Upper lobe of left lung (tissue), 6 donors: Measurements from ENCODE around the gene MPRIP. TPM values are rescaled to one million over a fixed set of nuclear protein-coding genes. Genes with fewer than 3 reads are reported as not detected.

Source experiments
- ATAC-seq, 2 donors: fragments of 200-7000 bp; cut with Tn5 transposase; one replicate each; pipeline ENCODE4 v1.9.1; 2022; ENCODE audit warnings: mild to moderate bottlenecking in 2 of 2, moderate library complexity in 2 of 2; ENCODE audit not compliant: low FRiP score in 2 of 2
- DNase-seq, 2 donors: peaks; one replicate each; pipeline ENCODE4 v3.0.0-alpha.2; 2019 to 2020
- H3K27ac ChIP-seq, 4 donors: fragments of 200-600 bp; sonication (generic); one replicate each; pipeline ENCODE4 v1.5.1; 2016 to 2019
- H3K27me3 ChIP-seq, 4 donors: fragments of 200-600 bp; sonication (generic); one replicate each; pipeline ENCODE4 v1.5.1; 2017 to 2019
- H3K36me3 ChIP-seq, 4 donors: fragments of 200-600 bp; sonication (generic); one replicate each; pipeline ENCODE4 v1.5.1; 2016 to 2019
- H3K4me1 ChIP-seq, 4 donors: fragments of 200-600 bp; sonication (generic); one replicate each; pipeline ENCODE4 v1.5.1; 2018 to 2019
- H3K4me3 ChIP-seq, 4 donors: fragments of 200-600 bp; sonication (generic); one replicate each; pipeline ENCODE4 v1.5.1; 2017 to 2019; ENCODE audit warnings: mild to moderate bottlenecking in 2 of 4, moderate library complexity in 1 of 4
- H3K9me3 ChIP-seq, 4 donors: fragments of 200-600 bp; sonication (generic); one replicate each; pipeline ENCODE4 v1.5.1; 2018 to 2019
- CTCF ChIP-seq, 6 experiments: fragments of 450-650 bp in 4 of 6; fragments of 200-600 bp in 2 of 6; sonication (generic) in 2 of 6; IDR thresholded peaks; one replicate each; pipeline ENCODE4 v1.5.1; 2016 to 2019; ENCODE audit warnings: antibody characterized with exemption in 6 of 6
- EP300 ChIP-seq, 4 donors: sonication (generic); formaldehyde crosslinking; IDR thresholded peaks; one replicate each; pipeline ENCODE4 v1.5.1; 2017; ENCODE audit warnings: antibody characterized with exemption in 4 of 4, control low read depth in 2 of 4
- POLR2A ChIP-seq, 4 donors: fragments of 450-650 bp; IDR thresholded peaks; one replicate each; pipeline ENCODE4 v1.5.1; 2016 to 2017; ENCODE audit warnings: antibody characterized with exemption in 4 of 4, mild to moderate bottlenecking in 2 of 4
- POLR2AphosphoS5 ChIP-seq, 2 donors: sonication (generic); formaldehyde crosslinking; IDR thresholded peaks; one replicate each; pipeline ENCODE4 v1.5.1; 2017; ENCODE audit warnings: antibody characterized with exemption in 2 of 2
- WGBS, 2 donors: methylation state at CpG; one replicate each; pipeline ENCODE4 v1.1.5; 2017 to 2018; 5-methylcytosine and 5-hydroxymethylcytosine counted together
- total RNA-seq, 6 donors: library from RNA; depleted of rRNA in 4 of 6; stranded (reverse); fragments of >200 nt in 4 of 6; gene quantifications; one replicate each; pipeline versions ENCODE4 v1.1.0 to v1.2.1, GENCODE V29; 2016 to 2021
- donor health status: DM: no; HTN: no; CAD: no; lungs with moderate emphysema.
- donor health status: DM: no; HTN: yes; CAD: no; lungs with severe emphysema.

MPRIP gene
- total RNA-seq, 6 donors from 2014 or later: 201 to 380 (median 285) TPM

GRCh38 chr17:17081304-17081940 lies 39.2 kb downstream of the MPRIP start:
- no peak overlapping the region for H3K4me3 ChIP-seq
- no peak for ATAC-seq
- peaks cover 31 to 48% (median 44%) of the 10 kb centered on the region in 4 donors for H3K4me1 ChIP-seq
- TF ChIP-seq POLR2AphosphoS5 (IDR thresholded peaks at IDR 0.05) (no peak), CTCF (IDR thresholded peaks at IDR 0.05) (no peak), POLR2A (IDR thresholded peaks at IDR 0.05) (no peak), EP300 (IDR thresholded peaks at IDR 0.05) (no peak)
- H3K9me3 ChIP-seq: no peaks in the 10 kb centered on the region
- 88 to 90% methylated on average over 13 of the region's 13 CpGs for WGBS, 2 donors
- no peak overlapping the region for H3K27ac ChIP-seq
- DNase-seq: no peak
- H3K36me3 ChIP-seq: peaks cover 0 to 50% (median 6%) of the 10 kb centered on the region in 4 donors
- no peaks in the 10 kb centered on the region for H3K27me3 ChIP-seq

- DNase-seq (no peak), ATAC-seq (no peak)
- TF ChIP-seq POLR2AphosphoS5 (IDR thresholded peaks at IDR 0.05) (no peak), CTCF (IDR thresholded peaks at IDR 0.05) (no peak), POLR2A (IDR thresholded peaks at IDR 0.05) (no peak), EP300 (IDR thresholded peaks at IDR 0.05) (no peak)
- Histone ChIP-seq H3K27me3 (no peaks in the 10 kb centered on the region), H3K27ac (no peak overlapping the region), H3K9me3 (no peaks in the 10 kb centered on the region), H3K36me3 (peaks cover 0 to 51% (median 3%) of the 10 kb centered on the region in 4 donors), H3K4me1 (peaks cover 28 to 53% (median 43%) of the 10 kb centered on the region in 4 donors), H3K4me3 (no peak overlapping the region)
- 67 to 75% methylated on average over 3 to 4 of the region's 4 CpGs for WGBS, 2 donors
These were observed 40.6 kb downstream of the MPRIP start for GRCh38 chr17:17082878-17083277.

GRCh38 chr17:17084317-17084835 lies 42.1 kb downstream of the MPRIP start:
- Histone ChIP-seq H3K4me3 (no peak overlapping the region), H3K4me1 (peaks cover 19 to 49% (median 28%) of the 10 kb centered on the region in 4 donors), H3K27me3 (no peaks in the 10 kb centered on the region), H3K36me3 (peaks cover 0 to 44% (median 0%) of the 10 kb centered on the region in 4 donors), H3K27ac (no peak overlapping the region), H3K9me3 (no peaks in the 10 kb centered on the region)
- 95% methylated on average over 5 to 9 of the region's 9 CpGs for WGBS, 2 donors
- ATAC-seq (no peak), DNase-seq (no peak)
- TF ChIP-seq CTCF (IDR thresholded peaks at IDR 0.05): no peak
- TF ChIP-seq POLR2AphosphoS5 (IDR thresholded peaks at IDR 0.05): no peak
- TF ChIP-seq POLR2A (IDR thresholded peaks at IDR 0.05): no peak
- TF ChIP-seq EP300 (IDR thresholded peaks at IDR 0.05): no peak

- Histone ChIP-seq H3K4me3 (no peak overlapping the region), H3K27me3 (no peaks in the 10 kb centered on the region), H3K9me3 (no peaks in the 10 kb centered on the region), H3K27ac (no peak overlapping the region), H3K36me3 (peaks cover 0 to 42% (median under 1%) of the 10 kb centered on the region in 4 donors), H3K4me1 (peaks cover 16 to 44% (median 23%) of the 10 kb centered on the region in 4 donors)
- ATAC-seq (no peak), DNase-seq (no peak)
- TF ChIP-seq POLR2AphosphoS5 (IDR thresholded peaks at IDR 0.05): no peak
- 90 to 93% methylated on average over 6 of the region's 6 CpGs for WGBS, 2 donors
These were observed 42.7 kb downstream of the MPRIP start for GRCh38 chr17:17084941-17085340.

GRCh38 chr17:17086585-17086984 lies 44.3 kb downstream of the MPRIP start:
- H3K36me3 ChIP-seq: peaks cover 0 to 47% (median 2%) of the 10 kb centered on the region in 4 donors
- WGBS, 2 donors: 87 to 93% methylated on average over 6 of the region's 6 CpGs
- DNase-seq: no peak
- no peaks in the 10 kb centered on the region for H3K9me3 ChIP-seq
- H3K4me3 ChIP-seq: no peak overlapping the region
- H3K4me1 ChIP-seq: peaks cover 22 to 47% (median 25%) of the 10 kb centered on the region in 4 donors
- H3K27ac ChIP-seq: peak overlapping the region in 1 of 4 donors; percentile 19
- TF ChIP-seq POLR2A (IDR thresholded peaks at IDR 0.05): no peak
- no peak for TF ChIP-seq POLR2AphosphoS5 (IDR thresholded peaks at IDR 0.05)
- no peak for TF ChIP-seq CTCF (IDR thresholded peaks at IDR 0.05)
- no peak for TF ChIP-seq EP300 (IDR thresholded peaks at IDR 0.05)
- ATAC-seq: no peak
- no peaks in the 10 kb centered on the region for H3K27me3 ChIP-seq
